ENCODE results near the gene RNF213. TPM values are rescaled to one million over a fixed set of nuclear protein-coding genes. Genes with fewer than 3 reads are reported as not detected.

Gene RNF213
- total RNA-seq, 6 experiments from 2014 or later: 59.1 to 87.7 (median 73.0) TPM

DNA sequence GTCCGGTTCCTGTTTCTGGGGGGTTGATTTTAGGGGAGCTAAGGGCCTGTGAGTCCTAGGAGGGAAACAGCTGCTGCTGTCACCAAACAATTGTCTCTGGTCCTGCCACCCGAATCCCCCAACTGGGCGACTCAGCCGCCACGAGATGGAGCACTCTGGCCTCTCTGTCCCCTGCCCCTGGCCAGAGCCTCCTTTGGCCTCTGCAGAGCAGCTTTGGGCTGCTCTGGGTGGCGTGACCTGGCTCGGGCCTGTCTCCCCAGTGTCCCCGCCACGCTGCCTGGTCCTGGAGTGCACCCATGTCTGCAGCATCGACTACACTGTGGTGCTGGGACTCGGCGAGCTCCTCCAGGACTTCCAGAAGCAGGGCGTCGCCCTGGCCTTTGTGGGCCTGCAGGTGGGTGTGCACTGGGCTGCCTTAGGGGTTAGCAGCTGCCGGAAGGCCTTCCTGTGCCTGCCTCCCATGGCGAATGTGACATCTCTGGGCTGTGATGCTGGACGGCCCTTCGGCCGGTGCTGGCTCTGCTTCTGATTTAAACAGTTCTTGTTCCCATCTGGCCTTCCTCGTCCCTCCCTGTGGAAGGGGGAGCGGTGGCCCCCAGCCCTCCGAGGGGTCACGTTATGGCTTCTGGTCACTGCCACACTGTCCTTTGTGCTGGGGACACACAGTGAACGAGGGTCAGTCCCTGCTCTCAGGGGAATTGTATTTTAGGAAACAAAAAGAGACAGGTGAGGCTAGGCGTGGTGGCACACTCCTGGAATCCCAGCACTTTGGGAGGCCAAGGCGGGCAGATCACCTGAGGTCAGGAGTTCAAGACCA lies 11.6 kb upstream of the RNF213 start:
- Histone ChIP-seq H3K9me3 (no peaks in the 10 kb centered on the region), H3K27me3 (no peaks in the 10 kb centered on the region), H3K4me1 (no peaks in the 10 kb centered on the region), H3K36me3 (peaks cover 0 to 5% (median 0%) of the 10 kb centered on the region in 4 donors), H3K27ac (no peak overlapping the region), H3K4me3 (no peak overlapping the region)
- DNase-seq: no peak
- TF ChIP-seq, protein P1, sequence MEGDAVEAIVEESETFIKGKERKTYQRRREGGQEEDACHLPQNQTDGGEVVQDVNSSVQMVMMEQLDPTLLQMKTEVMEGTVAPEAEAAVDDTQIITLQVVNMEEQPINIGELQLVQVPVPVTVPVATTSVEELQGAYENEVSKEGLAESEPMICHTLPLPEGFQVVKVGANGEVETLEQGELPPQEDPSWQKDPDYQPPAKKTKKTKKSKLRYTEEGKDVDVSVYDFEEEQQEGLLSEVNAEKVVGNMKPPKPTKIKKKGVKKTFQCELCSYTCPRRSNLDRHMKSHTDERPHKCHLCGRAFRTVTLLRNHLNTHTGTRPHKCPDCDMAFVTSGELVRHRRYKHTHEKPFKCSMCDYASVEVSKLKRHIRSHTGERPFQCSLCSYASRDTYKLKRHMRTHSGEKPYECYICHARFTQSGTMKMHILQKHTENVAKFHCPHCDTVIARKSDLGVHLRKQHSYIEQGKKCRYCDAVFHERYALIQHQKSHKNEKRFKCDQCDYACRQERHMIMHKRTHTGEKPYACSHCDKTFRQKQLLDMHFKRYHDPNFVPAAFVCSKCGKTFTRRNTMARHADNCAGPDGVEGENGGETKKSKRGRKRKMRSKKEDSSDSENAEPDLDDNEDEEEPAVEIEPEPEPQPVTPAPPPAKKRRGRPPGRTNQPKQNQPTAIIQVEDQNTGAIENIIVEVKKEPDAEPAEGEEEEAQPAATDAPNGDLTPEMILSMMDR (IDR thresholded peaks at IDR 0.05): no peak
- no peak for TF ChIP-seq POLR2A (IDR thresholded peaks at IDR 0.05)
- ATAC-seq: no peak
- intact Hi-C loops (cut with DNase I): loop anchor here in 1 of 2 donors (10.0 kb wide), 1 partner anchor 154 kb away; no protein-coding TSS in a partner anchor
- 94% methylated on average over 6 of the region's 26 CpGs for WGBS (ENCODE audit: insufficient coverage, low coverage, low lambda C conversion rate, missing lambda C conversion rate)

DNA sequence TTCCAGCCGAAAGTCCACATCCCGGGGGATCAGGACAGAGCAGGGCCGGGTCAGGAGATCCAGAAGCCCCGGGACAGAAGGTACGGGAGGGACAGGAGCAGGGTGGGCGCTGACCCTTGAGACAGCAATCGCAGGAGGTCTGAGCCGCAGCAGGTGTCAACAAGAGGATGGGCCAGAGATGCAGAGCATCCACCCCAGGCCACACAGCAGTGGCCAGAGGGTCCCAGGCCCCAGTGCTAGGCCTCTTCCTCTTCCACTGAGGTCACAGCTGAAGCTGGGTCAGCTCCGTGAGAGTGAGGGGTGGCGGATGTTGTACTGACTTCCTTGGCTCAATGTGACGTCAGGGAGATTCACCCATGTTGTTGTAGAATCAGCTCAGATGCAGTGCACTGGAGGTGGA lies 8.7 kb upstream of the RNF213 start:
- WGBS (ENCODE audit: insufficient coverage, low coverage, low lambda C conversion rate, missing lambda C conversion rate): 76% methylated on average over 3 of the region's 11 CpGs
- Histone ChIP-seq H3K27ac (no peak overlapping the region), H3K4me1 (peaks cover 0 to 8% (median 0%) of the 10 kb centered on the region in 4 donors), H3K9me3 (no peaks in the 10 kb centered on the region), H3K27me3 (no peaks in the 10 kb centered on the region), H3K4me3 (no peak overlapping the region), H3K36me3 (no peaks in the 10 kb centered on the region)
- DNase-seq: no peak
- intact Hi-C loops (cut with DNase I): loop anchor here in 1 of 2 donors (10.0 kb wide), 1 partner anchor 167 kb away; no protein-coding TSS in a partner anchor
- TF ChIP-seq, protein P1 (IDR thresholded peaks at IDR 0.05): no peak
- TF ChIP-seq POLR2A (IDR thresholded peaks at IDR 0.05): no peak
- no peak for ATAC-seq

DNA sequence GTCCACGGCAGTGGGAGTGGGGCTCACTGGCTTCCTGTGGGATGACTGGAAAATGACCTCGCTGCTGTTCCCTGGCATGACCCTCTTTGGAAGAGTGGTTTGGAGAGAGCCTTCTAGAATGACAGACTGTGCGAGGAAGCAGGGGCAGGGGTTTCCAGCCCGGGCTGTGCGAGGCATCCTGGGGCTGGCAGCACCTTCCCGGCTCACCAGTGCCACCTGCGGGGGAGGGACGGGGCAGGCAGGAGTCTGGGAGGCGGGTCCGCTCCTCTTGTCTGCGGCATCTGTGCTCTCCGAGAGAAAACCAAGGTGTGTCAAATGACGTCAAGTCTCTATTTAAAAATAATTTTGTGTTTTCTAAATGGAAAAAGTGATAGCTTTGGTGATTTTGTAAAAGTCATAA lies 7.8 kb upstream of the RNF213 start:
- no peaks in the 10 kb centered on the region for H3K36me3 ChIP-seq
- 57% methylated on average over 11 of the region's 13 CpGs for WGBS (ENCODE audit: insufficient coverage, low coverage, low lambda C conversion rate, missing lambda C conversion rate)
- TF ChIP-seq, protein P1 (IDR thresholded peaks at IDR 0.05): peak; percentile 53 to 61 (median 56)
- TF ChIP-seq POLR2A (IDR thresholded peaks at IDR 0.05): no peak
- H3K9me3 ChIP-seq: no peaks in the 10 kb centered on the region
- H3K27ac ChIP-seq: no peak overlapping the region
- no peaks in the 10 kb centered on the region for H3K27me3 ChIP-seq
- DNase-seq (peak; percentile 69 to 75 (median 69)), ATAC-seq (peak; percentile 74 to 87 (median 76))
- no peak overlapping the region for H3K4me3 ChIP-seq
- intact Hi-C loops (cut with DNase I): loop anchor here in 1 of 2 donors (10.0 kb wide), 1 partner anchor 168 kb away; no protein-coding TSS in a partner anchor
- peaks cover 0 to 8% (median 0%) of the 10 kb centered on the region in 4 donors for H3K4me1 ChIP-seq

DNA sequence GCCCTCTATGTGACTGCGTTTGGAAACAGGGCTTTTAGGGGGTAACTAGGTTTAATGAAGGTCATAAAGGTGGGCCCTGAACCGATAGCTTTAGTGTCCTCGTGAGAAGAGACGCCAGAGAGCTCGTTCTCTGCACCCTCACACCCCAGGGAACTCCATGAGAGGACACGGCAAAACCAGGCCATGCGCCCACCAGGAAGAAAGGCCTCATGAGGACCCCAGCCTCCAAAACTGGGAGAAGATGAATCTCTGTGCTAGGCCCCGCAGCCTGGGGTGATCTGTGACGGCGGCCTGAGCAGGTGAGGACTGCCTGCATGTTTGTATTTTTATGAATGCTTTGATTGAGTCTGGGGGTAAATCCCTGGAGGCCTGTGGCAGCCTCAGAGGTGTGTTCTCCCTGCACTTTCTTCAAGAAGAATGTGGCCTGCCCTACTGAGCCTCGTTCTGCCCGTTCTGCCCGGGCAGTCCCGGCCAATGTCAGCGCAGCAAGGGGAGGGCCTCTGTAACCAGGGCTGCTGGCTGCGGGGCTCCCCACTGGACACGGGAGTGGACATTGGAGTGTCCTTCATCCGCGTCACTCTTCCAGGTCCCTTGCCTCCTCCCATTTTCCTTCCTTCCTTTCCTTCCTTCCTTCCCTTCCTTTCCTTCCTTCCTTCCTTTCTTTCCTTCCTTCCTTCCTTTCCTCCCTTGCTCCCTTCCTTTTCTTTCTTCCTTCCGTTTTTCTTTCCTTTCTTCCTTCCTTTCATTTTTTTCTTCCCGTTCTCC lies 6.8 kb upstream of the RNF213 start:
- ATAC-seq: peak in 1 of 4 donors; percentile 11
- H3K4me3 ChIP-seq: no peak overlapping the region
- peaks cover 0 to 8% (median 0%) of the 10 kb centered on the region in 4 donors for H3K4me1 ChIP-seq
- H3K9me3 ChIP-seq: no peaks in the 10 kb centered on the region
- no peaks in the 10 kb centered on the region for H3K36me3 ChIP-seq
- H3K27me3 ChIP-seq: no peaks in the 10 kb centered on the region
- peak overlapping the region in 1 of 3 donors; percentile 46 for H3K27ac ChIP-seq
- 72% methylated on average over 5 of the region's 21 CpGs for WGBS (ENCODE audit: insufficient coverage, low coverage, low lambda C conversion rate, missing lambda C conversion rate)
- intact Hi-C loops (cut with DNase I): loop anchor here in 1 of 2 donors (10.0 kb wide), 1 partner anchor 169 kb away; no protein-coding TSS in a partner anchor
- no peak for DNase-seq
- no peak for TF ChIP-seq POLR2A (IDR thresholded peaks at IDR 0.05)
- TF ChIP-seq, protein P1 (IDR thresholded peaks at IDR 0.05): no peak
